Endothelial cell (in vitro differentiated cells): Measurements from ENCODE around the gene MYRF. TPM values are rescaled to one million over a fixed set of nuclear protein-coding genes. Genes with fewer than 3 reads are reported as not detected.

Experiments used
- total RNA-seq: library from RNA; stranded (reverse); fragmentation: NEBNext Ultra II Directional; extraction: Animal tissue kit (Norgen Biotek cat#: 25700); gene quantifications from one replicate; pipeline ENCODE4 v1.2.1, GENCODE V29; 2021; ENCODE audit not compliant: unreplicated experiment

MYRF gene
- total RNA-seq, 1 donor from 2014 or later, result 1.5 TPM

Other genes starting within 250 kb of the MYRF start
- 0.13 TPM for gene LRRC10B, start 243.9 kb upstream of the MYRF start, total RNA-seq
- gene SYT7, start 171.6 kb upstream of the MYRF start, total RNA-seq, result 9.7 TPM
- 3.2 TPM for gene DAGLA, start 72.2 kb upstream of the MYRF start, total RNA-seq
- 125 TPM for gene TMEM258, start 40.0 kb downstream of the MYRF start, total RNA-seq
- gene FEN1, start 40.3 kb downstream of the MYRF start, total RNA-seq, result 22.0 TPM
- 102 TPM for gene FADS1, start 64.4 kb downstream of the MYRF start, total RNA-seq
- gene FADS2, start 75.7 kb downstream of the MYRF start, total RNA-seq, result 682 TPM
- gene FADS3, start 138.9 kb downstream of the MYRF start, total RNA-seq, result 42.0 TPM
- 8.9 TPM for gene RAB3IL1, start 164.9 kb downstream of the MYRF start, total RNA-seq
- gene BEST1, start 197.7 kb downstream of the MYRF start, total RNA-seq, result 0.08 TPM
- 837 TPM for gene FTH1, start 215.0 kb downstream of the MYRF start, total RNA-seq